Embryonic facial prominence (tissue), 1 donor: ENCODE results near the gene GAS2L1.

Experiments used
- DNase-seq: peaks from one replicate; pipeline ENCODE4 v3.0.0-alpha.2; 2016; ENCODE audit errors: extremely low spot score

Gene GAS2L1

GRCh38 chr22:29306175-29306834 lies at the start of gene GAS2L1:
GAS2L1 (plus strand) TSS chr22:29306650; CDS start chr22:29308106, 1,456 bp downstream.
- DNase-seq = peak; percentile 52

- no peak for DNase-seq
These were observed 48.7 kb upstream of the GAS2L1 start for GRCh38 chr22:29257751-29258181.

GRCh38 chr22:29258407-29259252 lies 47.8 kb upstream of the GAS2L1 start:
- DNase-seq = no peak

- DNase-seq = no peak
These were observed 47.1 kb upstream of the GAS2L1 start for GRCh38 chr22:29259253-29259899.

- no peak for DNase-seq
These were observed 46.4 kb upstream of the GAS2L1 start for GRCh38 chr22:29260031-29260560.

- DNase-seq = no peak
These were observed 45.7 kb upstream of the GAS2L1 start for GRCh38 chr22:29260601-29261315.

- no peak for DNase-seq
These were observed 42.6 kb upstream of the GAS2L1 start for GRCh38 chr22:29263791-29264276.

- DNase-seq = no peak
These were observed 41.1 kb upstream of the GAS2L1 start for GRCh38 chr22:29265305-29265704.

- no peak for DNase-seq
These were observed 40.5 kb upstream of the GAS2L1 start for GRCh38 chr22:29265929-29266328.

GRCh38 chr22:29266564-29267461 lies 39.6 kb upstream of the GAS2L1 start:
- DNase-seq = no peak

- DNase-seq = no peak
These were observed 39.0 kb upstream of the GAS2L1 start for GRCh38 chr22:29267462-29267857.

GRCh38 chr22:29267858-29268510 lies 38.5 kb upstream of the GAS2L1 start, which contains the start of the genes EWSR1 and RHBDD3:
EWSR1 (plus strand) TSS chr22:29268268; CDS start chr22:29268337, 69 bp downstream.
RHBDD3 (minus strand) TSS chr22:29267981; CDS start chr22:29265626, 2,355 bp downstream.
- DNase-seq = peak; percentile 91

- peak; percentile 31 for DNase-seq
These were observed 37.8 kb upstream of the GAS2L1 start for GRCh38 chr22:29268511-29269229.

GRCh38 chr22:29269230-29269604 lies 37.2 kb upstream of the GAS2L1 start:
- no peak for DNase-seq

- DNase-seq = no peak
These were observed 36.5 kb upstream of the GAS2L1 start for GRCh38 chr22:29269731-29270474.

GRCh38 chr22:29270475-29271271 lies 35.8 kb upstream of the GAS2L1 start:
- DNase-seq = no peak

GRCh38 chr22:29272624-29273023 lies 33.8 kb upstream of the GAS2L1 start:
- no peak for DNase-seq
